ENCODE measurements around the gene NEO1.

NEO1 gene

GRCh38 chr15:73336756-73337155 lies 284.5 kb downstream of the NEO1 start:
- Histone ChIP-seq H3K27ac (replicated peaks) (no peak overlapping the region), H3K4me3 (replicated peaks; ENCODE audit: insufficient read depth, low read length) (no peak overlapping the region), H3K27me3 (ENCODE audit: insufficient read depth, poor library complexity, severe bottlenecking) (no peaks in the 10 kb centered on the region)
- TF ChIP-seq GABPA (IDR thresholded peaks at IDR 0.05; ENCODE audit: low read depth) = no peak
- no peak for TF ChIP-seq SPI1 (IDR thresholded peaks at IDR 0.05; ENCODE audit: borderline replicate concordance, low read depth)
- TF ChIP-seq POLR2AphosphoS5 (IDR thresholded peaks at IDR 0.05; ENCODE audit: low read depth) = no peak
- no peak for DNase-seq (ENCODE audit: low read depth in 1 of 2, low spot score in 1 of 2)

GRCh38 chr15:73337187-73337586 lies 284.9 kb downstream of the NEO1 start:
- H3K4me3 ChIP-seq (replicated peaks; ENCODE audit: insufficient read depth, low read length) = no peak overlapping the region
- DNase-seq (ENCODE audit: low read depth in 1 of 2, low spot score in 1 of 2) = no peak
- TF ChIP-seq POLR2AphosphoS5 (IDR thresholded peaks at IDR 0.05; ENCODE audit: low read depth) (no peak), GABPA (IDR thresholded peaks at IDR 0.05; ENCODE audit: low read depth) (no peak), SPI1 (IDR thresholded peaks at IDR 0.05; ENCODE audit: borderline replicate concordance, low read depth) (no peak)
- TF ChIP-seq, protein P1, sequence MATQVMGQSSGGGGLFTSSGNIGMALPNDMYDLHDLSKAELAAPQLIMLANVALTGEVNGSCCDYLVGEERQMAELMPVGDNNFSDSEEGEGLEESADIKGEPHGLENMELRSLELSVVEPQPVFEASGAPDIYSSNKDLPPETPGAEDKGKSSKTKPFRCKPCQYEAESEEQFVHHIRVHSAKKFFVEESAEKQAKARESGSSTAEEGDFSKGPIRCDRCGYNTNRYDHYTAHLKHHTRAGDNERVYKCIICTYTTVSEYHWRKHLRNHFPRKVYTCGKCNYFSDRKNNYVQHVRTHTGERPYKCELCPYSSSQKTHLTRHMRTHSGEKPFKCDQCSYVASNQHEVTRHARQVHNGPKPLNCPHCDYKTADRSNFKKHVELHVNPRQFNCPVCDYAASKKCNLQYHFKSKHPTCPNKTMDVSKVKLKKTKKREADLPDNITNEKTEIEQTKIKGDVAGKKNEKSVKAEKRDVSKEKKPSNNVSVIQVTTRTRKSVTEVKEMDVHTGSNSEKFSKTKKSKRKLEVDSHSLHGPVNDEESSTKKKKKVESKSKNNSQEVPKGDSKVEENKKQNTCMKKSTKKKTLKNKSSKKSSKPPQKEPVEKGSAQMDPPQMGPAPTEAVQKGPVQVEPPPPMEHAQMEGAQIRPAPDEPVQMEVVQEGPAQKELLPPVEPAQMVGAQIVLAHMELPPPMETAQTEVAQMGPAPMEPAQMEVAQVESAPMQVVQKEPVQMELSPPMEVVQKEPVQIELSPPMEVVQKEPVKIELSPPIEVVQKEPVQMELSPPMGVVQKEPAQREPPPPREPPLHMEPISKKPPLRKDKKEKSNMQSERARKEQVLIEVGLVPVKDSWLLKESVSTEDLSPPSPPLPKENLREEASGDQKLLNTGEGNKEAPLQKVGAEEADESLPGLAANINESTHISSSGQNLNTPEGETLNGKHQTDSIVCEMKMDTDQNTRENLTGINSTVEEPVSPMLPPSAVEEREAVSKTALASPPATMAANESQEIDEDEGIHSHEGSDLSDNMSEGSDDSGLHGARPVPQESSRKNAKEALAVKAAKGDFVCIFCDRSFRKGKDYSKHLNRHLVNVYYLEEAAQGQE (IDR thresholded peaks at IDR 0.05; ENCODE audit: insufficient replicate concordance, low read depth) = no peak
- TF ChIP-seq, protein P2, sequence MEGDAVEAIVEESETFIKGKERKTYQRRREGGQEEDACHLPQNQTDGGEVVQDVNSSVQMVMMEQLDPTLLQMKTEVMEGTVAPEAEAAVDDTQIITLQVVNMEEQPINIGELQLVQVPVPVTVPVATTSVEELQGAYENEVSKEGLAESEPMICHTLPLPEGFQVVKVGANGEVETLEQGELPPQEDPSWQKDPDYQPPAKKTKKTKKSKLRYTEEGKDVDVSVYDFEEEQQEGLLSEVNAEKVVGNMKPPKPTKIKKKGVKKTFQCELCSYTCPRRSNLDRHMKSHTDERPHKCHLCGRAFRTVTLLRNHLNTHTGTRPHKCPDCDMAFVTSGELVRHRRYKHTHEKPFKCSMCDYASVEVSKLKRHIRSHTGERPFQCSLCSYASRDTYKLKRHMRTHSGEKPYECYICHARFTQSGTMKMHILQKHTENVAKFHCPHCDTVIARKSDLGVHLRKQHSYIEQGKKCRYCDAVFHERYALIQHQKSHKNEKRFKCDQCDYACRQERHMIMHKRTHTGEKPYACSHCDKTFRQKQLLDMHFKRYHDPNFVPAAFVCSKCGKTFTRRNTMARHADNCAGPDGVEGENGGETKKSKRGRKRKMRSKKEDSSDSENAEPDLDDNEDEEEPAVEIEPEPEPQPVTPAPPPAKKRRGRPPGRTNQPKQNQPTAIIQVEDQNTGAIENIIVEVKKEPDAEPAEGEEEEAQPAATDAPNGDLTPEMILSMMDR (IDR thresholded peaks at IDR 0.05; ENCODE audit: insufficient read depth, low read length) = no peak
- no peak overlapping the region for H3K27ac ChIP-seq (replicated peaks)
- no peaks in the 10 kb centered on the region for H3K27me3 ChIP-seq (ENCODE audit: insufficient read depth, poor library complexity, severe bottlenecking)

GRCh38 chr15:73338058-73338457 lies 285.8 kb downstream of the NEO1 start:
- no peak overlapping the region for H3K4me3 ChIP-seq (replicated peaks; ENCODE audit: insufficient read depth, low read length)
- H3K27ac ChIP-seq (replicated peaks) = no peak overlapping the region
- no peak for DNase-seq (ENCODE audit: low read depth in 1 of 2, low spot score in 1 of 2)
- TF ChIP-seq, protein P2 (IDR thresholded peaks at IDR 0.05; ENCODE audit: insufficient read depth, low read length) = no peak
- TF ChIP-seq, protein P1 (IDR thresholded peaks at IDR 0.05; ENCODE audit: insufficient replicate concordance, low read depth) = no peak
- no peak for TF ChIP-seq GABPA (IDR thresholded peaks at IDR 0.05; ENCODE audit: low read depth)
- no peak for TF ChIP-seq SPI1 (IDR thresholded peaks at IDR 0.05; ENCODE audit: borderline replicate concordance, low read depth)
- H3K27me3 ChIP-seq (ENCODE audit: insufficient read depth, poor library complexity, severe bottlenecking) = no peaks in the 10 kb centered on the region

DNA sequence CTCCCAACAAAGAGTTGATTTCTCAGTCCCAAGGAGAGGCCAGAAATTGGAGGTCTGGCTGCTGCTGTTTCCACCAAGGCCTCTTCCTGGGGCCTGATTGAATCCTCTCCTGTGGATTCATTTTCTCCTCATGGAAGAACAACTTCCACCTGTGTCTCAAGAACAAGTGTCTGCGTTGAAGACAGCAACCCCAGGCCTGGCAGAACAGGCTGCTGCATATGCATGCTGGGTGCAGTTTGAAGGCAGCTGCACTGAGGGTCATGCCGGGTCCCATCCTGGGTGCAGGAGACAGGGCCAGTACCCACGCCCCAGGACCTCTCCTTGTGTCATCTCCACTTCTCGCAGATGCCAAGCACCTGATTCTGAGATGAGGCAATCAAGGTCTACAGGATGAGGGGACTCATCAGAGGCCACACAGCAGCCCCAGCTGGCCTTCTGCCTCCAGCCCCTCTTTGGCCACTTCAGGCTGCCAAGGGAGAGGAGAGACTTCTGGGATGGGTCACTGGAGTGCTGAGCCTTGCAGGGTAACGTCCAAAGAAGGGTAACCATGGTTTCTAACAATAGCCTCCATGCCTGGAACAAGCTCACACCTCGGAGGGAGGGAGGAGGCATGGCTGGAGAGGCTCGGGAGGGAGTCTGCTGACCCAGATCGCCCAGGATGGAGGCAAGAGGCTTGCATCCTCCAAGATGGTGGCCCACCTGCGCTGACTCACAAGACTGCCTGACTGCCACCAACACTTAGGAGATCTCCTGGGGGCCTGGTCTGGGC lies 286.5 kb downstream of the NEO1 start:
- Histone ChIP-seq H3K27ac (replicated peaks) (no peak overlapping the region), H3K27me3 (ENCODE audit: insufficient read depth, poor library complexity, severe bottlenecking) (no peaks in the 10 kb centered on the region), H3K4me3 (replicated peaks; ENCODE audit: insufficient read depth, low read length) (no peak overlapping the region)
- no peak for TF ChIP-seq SPI1 (IDR thresholded peaks at IDR 0.05; ENCODE audit: borderline replicate concordance, low read depth)
- TF ChIP-seq, protein P1 (IDR thresholded peaks at IDR 0.05; ENCODE audit: insufficient replicate concordance, low read depth) = no peak
- no peak for TF ChIP-seq POLR2AphosphoS5 (IDR thresholded peaks at IDR 0.05; ENCODE audit: low read depth)
- TF ChIP-seq, protein P2 (IDR thresholded peaks at IDR 0.05; ENCODE audit: insufficient read depth, low read length) = no peak
- no peak for TF ChIP-seq GABPA (IDR thresholded peaks at IDR 0.05; ENCODE audit: low read depth)
- no peak for DNase-seq (ENCODE audit: low read depth in 1 of 2, low spot score in 1 of 2)
